HG03565 (cell line): ENCODE measurements around the gene PPT1.
A peak's percentile ranks its signal among the peaks of the same experiment; 100 is the strongest.
"Not testable (repeated sequence)": the region's sequence is repeated elsewhere in the genome, so short reads cannot be mapped to it uniquely, and the experiment has no call there.

Source experiments
- ATAC-seq: cut with Tn5 transposase; IDR thresholded peaks from one replicate; pipeline ENCODE4 v1.9.1; 2021; ENCODE audit warnings: mild to moderate bottlenecking, moderate library complexity; ENCODE audit not compliant: unreplicated experiment

The PPT1 gene

DNA sequence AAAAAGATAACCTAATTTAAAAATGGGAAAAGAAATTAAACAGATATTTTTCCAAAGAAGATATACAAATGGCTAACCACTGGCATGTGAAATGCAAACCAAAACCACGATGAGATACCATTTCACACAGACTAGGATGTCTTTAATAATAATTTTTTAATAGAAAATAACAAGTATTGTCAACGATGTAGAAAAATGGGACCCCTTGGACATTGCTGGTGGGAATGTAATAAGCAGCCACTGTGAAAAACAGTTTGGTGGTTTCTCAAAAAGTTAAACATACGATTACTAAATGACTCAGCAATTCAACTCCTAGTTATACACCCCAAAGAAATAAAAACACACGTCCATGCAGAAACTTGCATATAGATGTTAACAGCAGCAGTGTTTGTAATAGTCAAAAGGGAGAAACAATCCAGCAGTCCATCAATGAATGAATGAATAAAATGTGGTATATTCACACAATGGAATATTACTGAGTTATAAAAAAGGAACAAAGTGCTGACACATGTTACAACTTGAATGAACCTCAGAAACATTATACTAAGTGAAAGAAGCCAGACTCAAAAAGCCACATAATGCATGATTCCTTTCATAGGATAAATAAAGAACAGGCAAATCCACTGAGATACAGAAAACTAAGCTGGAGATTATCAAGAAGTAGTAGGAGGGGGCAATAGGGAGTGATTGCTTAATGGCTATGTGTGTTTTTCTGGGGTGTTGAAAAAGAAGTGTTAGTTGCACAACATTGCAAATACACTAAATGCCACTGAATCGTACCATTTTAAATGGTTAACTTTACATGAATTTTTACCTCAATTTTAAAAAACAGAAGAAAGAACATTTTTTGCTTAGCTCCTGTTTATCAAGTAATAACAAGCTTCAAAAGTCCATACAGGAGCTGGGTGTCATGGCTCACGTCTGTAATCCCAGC, 4.1 kb downstream of the PPT1 start:
- no peak for ATAC-seq

DNA sequence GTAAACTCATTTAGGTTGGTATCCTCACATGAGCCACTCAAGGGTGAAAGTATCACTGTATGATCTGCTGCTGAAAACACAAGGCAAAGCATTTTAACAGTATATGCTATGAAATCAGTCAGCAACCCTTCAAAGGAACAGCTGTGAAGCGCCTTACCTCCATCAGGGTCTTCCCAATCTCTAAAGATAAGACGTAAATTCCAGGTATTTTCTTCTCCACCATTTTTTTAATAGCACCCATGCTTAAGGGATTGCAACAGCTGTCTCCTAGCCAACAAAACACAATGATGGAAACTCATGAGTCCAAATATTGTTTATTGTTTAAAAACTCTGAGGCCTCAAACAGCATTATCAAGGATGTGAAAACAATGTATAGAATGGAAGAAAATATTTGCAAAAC, 4.8 kb downstream of the PPT1 start:
- no peak for ATAC-seq

DNA sequence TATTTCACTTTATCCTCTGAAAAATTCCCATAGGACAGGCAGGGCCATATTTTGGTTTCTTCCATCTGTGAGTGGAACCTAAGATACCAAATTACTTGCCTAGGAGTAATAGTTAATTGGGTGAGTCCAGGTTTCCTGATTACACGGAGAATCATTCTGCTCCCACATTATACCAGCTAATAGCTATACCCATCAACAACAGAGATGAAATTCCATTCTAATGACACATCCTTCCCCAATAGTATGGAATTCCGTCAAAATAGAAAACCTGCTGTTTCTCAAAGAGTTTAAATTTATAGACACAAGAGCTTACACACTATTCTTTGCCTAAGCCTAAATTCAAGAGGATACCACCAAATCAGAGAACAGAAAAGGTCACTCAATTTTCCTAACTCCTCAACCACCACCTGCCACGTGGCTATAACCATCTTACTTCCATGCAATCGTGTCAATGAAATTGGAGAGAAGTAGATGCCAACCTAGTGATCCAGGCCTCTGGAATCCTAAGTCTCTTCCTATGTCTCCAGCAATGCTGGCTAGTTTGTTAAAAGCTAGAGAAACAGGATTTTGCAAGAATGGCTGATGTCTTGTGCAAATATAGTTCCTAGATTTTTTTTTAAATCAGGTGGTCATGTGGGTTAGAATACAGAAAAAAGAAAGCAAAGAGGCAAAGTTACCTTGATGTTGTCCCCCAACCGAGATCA, 6.2 kb downstream of the PPT1 start:
- no peak for ATAC-seq

DNA sequence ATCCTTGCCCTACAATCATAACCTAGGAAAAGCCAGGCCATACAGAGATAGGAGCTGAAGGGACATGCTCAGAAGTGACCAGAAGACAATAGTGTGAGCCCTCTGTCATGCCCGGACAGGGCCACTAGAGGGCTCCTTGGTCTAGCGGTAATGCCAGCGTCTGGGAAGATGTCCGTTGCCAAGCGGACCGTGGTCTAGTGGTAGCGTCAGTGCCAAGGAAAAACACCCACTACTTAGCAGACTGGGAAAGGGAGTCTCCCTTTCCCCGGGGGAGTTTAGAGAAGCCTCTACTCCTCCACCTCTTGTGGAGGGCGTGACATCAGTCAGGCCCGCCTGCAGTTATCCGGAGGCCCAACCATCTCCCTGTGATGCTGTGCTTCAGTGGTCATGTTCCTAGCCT, 12.3 kb downstream of the PPT1 start:
- ATAC-seq = not testable (repeated sequence)

DNA sequence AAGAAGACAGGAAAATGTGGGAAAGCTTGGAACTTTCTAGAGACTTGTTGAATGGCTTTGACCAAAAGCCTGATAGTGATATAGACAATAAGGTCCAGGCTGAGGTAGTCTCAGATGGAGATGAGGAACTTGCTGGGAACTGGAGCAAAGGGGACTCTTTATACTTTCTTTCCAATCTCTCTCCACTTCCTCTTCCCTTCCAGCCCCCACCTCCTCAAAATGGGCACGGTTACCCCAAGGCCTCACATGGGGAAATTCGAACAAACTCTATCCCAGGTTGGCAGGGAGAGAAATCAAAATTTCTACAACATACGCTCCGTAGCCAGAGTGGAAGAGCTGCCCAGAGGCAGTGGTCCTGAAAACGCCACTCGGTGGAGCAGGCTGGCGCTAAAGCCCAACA, 15.2 kb downstream of the PPT1 start:
- no peak for ATAC-seq

DNA sequence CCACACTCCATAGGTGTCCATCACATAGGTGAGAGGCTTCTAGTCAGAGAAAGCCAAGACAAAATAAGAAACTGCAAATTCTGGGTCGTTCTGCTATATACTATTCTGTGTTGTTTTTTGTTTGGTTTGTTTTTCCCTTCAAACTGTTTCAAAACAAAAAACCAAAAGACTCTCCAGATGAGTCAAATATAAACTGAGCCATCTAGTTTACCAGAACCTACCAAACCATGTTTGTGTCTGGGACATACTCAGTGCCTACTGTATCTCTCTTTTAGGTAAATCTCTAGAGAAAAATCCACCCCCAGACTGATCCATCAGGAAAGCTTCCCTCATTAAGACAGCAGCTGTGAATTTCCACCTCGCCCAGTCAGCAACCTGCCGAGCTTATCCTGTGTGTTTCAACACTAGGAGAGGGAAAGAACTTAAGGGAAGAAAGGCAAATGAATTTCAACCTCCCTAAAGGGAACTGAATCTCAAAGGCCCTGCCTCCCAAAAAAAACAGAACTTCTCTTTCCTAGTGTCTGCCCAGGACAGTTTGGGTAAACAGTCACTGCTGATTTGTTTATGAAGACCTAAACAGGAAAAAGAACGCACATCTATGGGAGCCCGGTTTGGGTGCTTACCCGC, 17.2 kb downstream of the PPT1 start:
- ATAC-seq = no peak

DNA sequence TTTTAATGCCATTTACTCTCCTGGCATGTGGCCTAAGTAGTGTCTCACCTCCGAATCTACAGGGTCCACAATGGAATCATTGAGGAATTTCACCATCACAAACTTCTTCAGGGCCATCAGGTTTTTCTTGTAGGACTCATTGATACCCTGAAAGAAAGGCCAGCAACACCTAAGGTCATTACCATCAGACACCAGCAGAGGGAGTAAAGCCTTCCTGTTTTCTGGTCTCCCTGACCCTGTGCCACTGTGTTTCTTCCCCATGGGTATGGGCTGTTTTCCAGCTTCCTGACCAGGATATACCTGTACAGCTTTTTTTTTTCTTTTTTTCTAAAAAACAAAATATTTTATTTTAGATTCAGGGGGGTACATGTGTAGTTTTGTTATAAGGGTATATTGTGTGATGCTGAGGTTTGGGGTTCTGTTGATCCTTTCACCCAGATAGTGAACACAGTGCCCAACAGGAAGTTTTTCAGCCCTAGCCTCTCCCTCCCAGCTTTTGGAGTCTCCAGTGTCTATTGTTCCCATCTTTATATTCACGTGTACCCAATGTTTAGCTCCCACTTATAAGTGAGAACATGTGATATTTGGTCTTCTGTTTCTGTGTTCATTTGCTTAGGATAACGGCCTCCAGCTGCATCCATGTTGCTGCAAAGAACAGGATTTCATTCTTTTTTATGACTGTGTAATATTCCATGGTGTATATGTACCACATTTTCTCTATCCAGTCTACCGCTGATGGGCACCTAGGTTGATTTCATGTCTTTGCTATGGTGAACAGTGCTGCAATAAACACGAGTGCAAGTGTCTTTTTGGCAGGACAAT, 18.3 kb downstream of the PPT1 start:
- peak; percentile 41 for ATAC-seq

DNA sequence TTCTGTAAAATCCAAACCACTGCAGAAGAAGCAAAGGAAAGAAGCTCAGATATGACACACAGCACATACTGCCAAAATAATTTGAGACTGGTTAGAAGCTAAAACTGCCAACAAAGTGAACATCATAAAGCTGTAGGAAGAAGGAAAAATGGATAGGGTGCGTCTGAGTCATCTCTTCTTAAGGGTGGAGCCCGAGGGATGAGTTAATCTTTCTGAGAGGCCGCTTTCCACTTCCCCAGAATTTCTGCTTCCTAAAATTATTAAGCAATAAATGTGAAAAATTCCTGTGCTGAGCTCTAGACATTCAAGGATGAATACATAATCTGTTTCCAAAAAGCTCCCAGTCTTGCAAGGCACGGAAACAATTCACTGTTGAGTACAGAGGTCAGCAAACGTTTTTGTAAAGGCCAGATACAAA, 20.1 kb downstream of the PPT1 start:
- no peak for ATAC-seq

DNA sequence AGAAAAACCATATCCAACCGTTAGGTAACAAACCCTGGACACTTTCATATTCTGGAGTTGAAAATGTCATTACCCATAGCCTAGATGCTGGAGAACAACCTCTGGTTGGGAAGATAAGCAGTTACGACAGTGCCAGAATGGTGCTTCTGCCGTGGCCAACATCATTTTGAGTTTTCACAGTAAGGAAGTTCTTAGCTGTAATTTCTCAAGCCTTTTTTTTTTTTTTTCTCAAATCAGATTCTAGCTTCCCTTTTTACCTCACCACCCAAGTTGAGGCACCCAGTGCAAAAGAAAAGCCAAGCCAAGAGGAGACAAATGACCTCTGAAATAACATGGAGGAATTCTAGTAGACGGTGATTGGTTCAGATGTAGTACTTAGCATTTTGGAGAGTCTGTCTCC, 21.8 kb downstream of the PPT1 start:
- ATAC-seq = no peak

DNA sequence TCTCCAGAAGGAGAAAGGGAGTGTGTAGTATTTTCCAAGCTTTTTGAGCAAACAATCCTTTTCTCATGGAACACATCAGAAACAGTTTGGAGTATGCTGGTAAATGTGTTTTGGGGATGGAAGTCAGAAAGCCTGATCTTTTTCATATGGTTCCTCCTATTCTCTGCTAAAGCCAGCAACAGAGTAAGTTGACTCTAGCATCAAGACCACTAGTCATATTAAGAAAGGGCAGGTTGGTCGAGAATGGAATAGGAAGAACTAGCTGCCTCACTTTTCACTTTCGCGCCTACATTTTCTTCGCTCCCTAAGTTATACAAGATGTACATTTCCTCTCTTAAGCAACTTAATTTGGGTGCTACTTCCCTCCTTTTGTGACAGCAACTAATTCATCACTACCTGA, 24.0 kb downstream of the PPT1 start:
- ATAC-seq = no peak

DNA sequence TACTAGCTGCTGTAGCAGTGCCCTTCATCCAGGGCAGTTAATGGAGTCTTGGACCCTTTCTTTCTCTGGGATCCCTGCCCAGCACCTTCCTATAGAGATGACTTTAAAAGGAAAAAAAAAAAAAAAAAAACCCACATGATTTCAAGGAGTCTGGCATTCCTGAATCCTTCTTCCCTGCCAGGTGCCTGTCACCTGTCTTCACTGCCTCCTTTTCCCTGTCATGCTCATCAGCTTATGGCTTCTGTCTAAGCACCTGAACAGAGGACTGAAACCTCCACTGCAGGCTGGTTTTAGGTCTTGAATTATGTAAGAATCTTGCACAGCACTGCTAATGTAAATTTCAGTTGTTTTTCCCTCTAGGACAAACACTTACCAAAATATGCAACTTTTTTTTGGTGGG, 24.9 kb downstream of the PPT1 start:
- ATAC-seq = no peak

DNA sequence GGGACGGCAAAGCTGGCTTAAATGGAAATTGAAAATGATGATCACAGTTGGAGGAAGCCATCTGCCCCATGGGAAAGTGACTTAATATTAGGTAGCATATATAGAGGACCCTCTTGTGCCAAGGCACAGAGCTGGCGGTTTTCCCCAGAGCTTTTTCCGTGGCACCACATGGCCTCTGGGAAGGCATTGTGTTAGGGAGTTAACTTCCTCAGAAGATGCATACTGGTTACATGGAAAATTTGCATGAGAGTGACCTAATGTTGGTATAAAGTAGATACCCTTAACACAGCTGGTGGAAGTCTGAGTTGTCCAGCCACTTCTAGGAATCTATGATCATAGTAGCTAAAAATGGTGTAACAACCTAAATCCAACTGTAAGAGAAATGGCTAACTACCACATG, 29.2 kb downstream of the PPT1 start:
- ATAC-seq = no peak

DNA sequence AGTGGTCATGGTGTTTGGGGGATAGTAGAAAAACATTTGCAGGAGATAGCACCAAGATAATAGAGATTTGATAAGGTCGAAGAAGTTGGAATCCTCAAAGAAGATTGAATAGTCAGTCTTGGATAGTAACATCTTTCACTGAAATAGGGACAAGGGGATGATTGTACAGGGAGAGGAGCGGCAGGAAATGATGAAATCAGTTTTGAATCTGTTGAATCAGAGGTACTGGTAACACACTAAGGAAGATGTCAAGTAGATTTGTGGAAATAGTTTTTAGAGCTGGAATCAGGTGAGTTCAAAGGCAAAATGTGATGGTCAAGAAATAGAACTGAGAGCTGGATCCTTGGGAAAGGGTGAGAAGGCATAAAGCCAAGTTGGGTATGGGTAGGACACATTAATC, 30.0 kb downstream of the PPT1 start:
- no peak for ATAC-seq

DNA sequence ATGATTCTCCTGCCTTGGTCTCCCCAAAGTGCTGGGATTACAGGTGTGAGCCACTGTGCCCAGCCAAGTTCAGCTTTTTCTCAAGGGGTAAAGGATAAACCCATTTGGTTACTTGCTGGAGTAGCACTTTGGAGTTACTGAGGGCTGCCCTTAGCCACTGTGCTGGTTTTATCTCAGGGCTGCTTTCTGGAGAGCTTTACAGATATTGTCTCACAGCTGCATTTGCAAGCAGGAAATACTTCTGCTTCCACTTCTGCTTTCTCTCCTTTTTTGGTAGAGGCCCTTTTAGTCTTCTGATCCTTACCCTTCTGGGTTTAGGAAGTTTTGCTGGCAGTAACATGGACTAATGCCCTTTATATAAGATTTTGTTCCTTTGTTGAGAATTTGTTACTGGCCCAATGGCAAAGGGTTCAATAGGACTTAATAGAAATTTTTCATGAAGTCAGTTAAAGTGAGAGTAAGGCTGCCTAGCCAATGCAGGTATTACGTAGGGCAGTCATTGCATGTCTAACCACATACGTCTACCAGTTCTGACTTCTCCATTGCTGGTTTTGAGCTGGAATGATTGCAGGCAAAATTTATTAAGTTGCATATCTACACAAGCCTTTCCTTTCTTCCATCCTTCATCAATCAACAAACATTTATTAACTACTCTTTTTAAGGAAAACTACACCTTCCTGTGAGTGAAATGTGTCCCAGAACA, 32.1 kb downstream of the PPT1 start:
- peak; percentile 67 for ATAC-seq

DNA sequence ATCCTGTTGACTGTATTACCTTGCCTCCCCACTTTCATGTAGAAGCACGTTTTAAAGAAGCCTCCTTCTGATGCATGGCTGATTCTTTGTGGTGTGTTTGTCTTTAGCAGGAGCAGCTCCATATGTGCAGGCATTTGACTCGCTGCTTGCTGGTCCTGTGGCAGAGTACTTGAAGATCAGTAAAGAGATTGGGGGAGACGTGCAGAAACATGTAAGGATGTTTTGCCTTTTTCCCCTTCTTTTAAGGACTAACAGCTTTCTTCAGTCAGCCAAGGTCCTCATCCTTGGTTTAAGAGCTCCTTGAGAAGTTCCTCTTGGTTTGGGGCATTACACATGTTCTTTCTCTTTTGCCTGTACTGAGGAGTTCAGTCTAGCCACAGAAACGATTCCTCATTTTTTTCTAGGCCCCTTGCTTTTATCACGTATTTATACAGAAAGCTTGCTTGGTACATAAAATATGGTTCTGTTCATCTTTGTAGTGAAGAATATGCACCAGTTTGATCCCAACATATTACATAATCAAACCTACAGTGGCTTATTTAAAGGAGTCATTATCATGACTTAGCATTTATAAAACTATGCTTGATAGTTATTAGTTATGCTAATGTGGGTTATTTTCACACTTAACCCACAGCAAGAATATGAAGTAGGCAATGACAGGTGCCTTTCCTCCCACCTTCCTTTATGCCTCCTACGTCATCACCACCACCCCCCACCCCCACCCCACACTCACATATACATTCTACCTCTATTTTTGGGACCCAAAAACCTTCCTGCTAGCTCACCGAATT, 36.9 kb downstream of the PPT1 start:
- ATAC-seq = no peak

DNA sequence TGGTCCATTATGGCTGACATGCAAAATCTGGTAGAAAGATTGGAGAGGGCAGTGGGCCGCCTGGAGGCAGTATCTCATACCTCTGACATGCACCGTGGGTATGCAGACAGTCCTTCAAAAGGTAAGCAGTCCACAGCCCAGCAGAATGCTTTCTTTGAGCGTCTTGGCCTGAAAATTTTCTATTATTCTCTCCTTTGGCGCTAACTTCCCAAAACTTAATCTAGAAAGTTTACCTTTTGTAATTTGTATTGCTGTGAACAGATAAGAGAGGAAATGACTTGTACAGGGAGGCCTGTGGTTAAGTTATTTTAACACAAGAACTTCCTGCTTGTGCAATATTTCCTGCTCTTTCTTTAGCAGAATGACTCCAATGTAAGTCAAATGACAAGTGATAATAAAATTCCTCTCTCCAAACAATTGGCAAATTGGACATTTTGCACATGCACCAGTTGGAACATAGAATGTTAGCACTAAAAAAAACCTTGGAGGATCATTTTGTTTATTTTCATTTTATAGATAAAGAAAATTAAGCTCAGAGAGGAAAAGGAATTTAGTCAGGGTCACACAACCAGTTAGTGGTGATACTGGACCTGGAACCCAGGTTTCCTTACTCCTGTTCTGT, 37.6 kb downstream of the PPT1 start:
- ATAC-seq = no peak

DNA sequence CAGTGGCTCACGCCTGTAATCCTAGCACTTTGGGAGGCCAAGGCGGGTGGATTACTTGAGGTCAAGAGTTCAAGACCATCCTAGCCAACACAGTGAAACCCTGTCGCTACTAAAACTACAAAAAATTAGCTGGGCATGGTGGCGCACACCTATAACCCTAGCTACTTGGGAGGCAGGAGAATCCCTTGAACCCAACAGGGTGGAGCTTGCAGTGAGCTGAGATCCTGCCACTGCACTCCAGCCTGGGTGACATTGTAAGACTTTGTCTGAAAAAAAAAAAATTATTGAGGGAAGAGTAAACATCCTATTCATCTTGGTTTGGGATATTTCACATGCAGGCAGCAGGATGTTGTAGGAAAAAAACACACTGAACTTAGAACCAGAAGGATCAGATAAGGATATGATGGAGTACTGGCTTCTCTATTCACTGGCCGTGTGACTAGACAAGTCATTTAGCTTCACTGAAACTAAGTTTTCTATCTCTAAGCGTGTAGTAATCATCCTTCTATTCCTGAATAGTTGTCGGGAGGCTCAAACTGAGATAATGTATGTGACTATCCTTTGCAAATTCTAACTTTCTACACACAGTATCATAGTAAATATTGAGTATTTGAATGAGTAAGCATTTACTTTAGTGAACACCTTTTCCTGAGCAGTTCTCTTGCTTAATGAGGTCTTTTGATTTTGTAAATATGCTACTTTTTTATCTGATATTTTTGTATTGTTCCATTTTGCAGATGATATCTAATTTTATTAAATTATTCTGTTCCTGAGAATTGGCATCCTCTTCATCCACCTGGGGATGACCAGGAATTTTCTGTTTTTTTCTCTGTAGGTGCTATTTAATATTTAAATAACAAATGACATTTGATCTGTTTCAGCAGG, 38.4 kb downstream of the PPT1 start:
- no peak for ATAC-seq

DNA sequence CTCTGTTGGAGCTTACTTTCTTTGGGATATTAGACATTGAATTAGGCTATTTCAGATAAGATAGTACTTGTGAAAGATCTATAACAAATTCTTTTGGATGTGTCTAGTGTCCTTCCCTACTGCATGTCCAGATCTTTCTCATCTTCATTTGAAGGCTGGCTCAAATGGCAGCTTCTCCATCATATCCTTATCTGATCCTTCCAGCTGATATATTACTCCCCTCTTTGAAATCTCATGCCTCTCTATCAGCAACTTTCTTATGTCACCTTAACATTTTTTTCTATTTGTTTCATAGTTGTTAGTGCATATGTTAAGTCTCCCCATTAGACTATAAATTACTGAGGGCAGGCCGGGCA, 39.0 kb downstream of the PPT1 start:
- ATAC-seq = no peak
